Psoas muscle (tissue), 8 donors: ENCODE data around the gene CFAP46. TPM values are rescaled to one million over a fixed set of nuclear protein-coding genes. Genes with fewer than 3 reads are reported as not detected.
A peak's percentile ranks its signal among the peaks of the same experiment; 100 is the strongest.
"Not testable (repeated sequence)": the region's sequence is repeated elsewhere in the genome, so short reads cannot be mapped to it uniquely, and the experiment has no call there.

Experiments
- ATAC-seq, 4 donors: fragments of 200-7000 bp; cut with Tn5 transposase; one replicate each; pipeline ENCODE4 v1.9.1; 2020; ENCODE audit warnings: moderate library complexity in 3 of 4, mild to moderate bottlenecking in 2 of 4
- DNase-seq, 2 donors: peaks; one replicate each; pipeline ENCODE4 v3.0.0-alpha.2; 2020
- H3K27ac ChIP-seq: fragments of 200-600 bp; one replicate; pipeline ENCODE4 v1.8.0; 2022
- H3K27me3 ChIP-seq, 3 donors: fragments of 200-600 bp in 1 of 3; one replicate each; pipeline versions ENCODE4 v1.6.1 to v1.8.0; 2013 to 2022; ENCODE audit warnings: low read length in 2 of 3, mild to moderate bottlenecking in 2 of 3, moderate library complexity in 1 of 3; ENCODE audit not compliant: insufficient read depth in 3 of 3
- H3K36me3 ChIP-seq, 2 donors: fragments of 200-600 bp in 1 of 2; one replicate each; pipeline versions ENCODE4 v1.6.1 to v1.8.0; 2013 to 2022; ENCODE audit warnings: low read depth in 1 of 2, mild to moderate bottlenecking in 1 of 2, moderate library complexity in 1 of 2; ENCODE audit not compliant: insufficient read depth in 1 of 2
- H3K4me1 ChIP-seq: fragments of 200-600 bp; one replicate; pipeline ENCODE4 v1.8.0; 2022
- H3K4me3 ChIP-seq: fragments of 200-600 bp; one replicate; pipeline ENCODE4 v1.8.0; 2022; ENCODE audit warnings: mild to moderate bottlenecking
- H3K9me3 ChIP-seq: fragments of 200-600 bp; one replicate; pipeline ENCODE4 v1.8.0; 2022
- CTCF ChIP-seq: fragments of 200-600 bp; IDR thresholded peaks from one replicate; pipeline ENCODE4 v1.8.0; 2022; ENCODE audit warnings: antibody characterized with exemption
- WGBS, 3 donors: extraction: QIAGEN DNeasy Blood & Tissue Kit; methylation state at CpG; one replicate each; pipeline versions ENCODE4 v1.1.6 to v1.1.7; 2013; 5-methylcytosine and 5-hydroxymethylcytosine counted together
- intact Hi-C, 2 donors: fragments of 100-400 bp; cut with DNase I; formaldehyde crosslinking; loops; one replicate each; pipeline versions ENCODE4 v1.11.0 to v1.14.2; 2022
- polyA plus RNA-seq, 3 donors: library from polyadenylated mRNA; stranded (reverse); fragments of 200-250 nt; gene quantifications; one replicate each; pipeline ENCODE4 v1.2.3, GENCODE V29; 2013
- total RNA-seq, 4 donors: library from RNA; stranded (reverse); fragmentation: NEBNext Ultra II Directional in 2 of 4; extraction: Animal tissue kit (Norgen Biotek cat#: 25700) in 2 of 4; gene quantifications; one replicate each; pipeline versions ENCODE4 v1.2.1 to v1.2.4, GENCODE V29; 2021 to 2023
- donor health status: healthy with polysubstance abuse.
- donor health status: DM: no; HTN: no; CAD: no; lungs with moderate emphysema.
- donor health status: Bipolar disorder and iron deficiency.
- donor health status: healthy.
- donor health status: DM: yes; HTN: yes; CAD: no.
- donor health status: DM: no; HTN: no; CAD: no.
- donor health status: DM: no; HTN: no; CAD: no.
- donor health status: DM: yes; HTN: yes; CAD: no.

Gene CFAP46
- total and polyA plus RNA-seq, 7 donors: 3.9 to 25.4 (median 13.8) TPM

- no peaks in the 10 kb centered on the region for H3K4me1 ChIP-seq
- H3K4me3 ChIP-seq: no peak overlapping the region
- no peaks in the 10 kb centered on the region for H3K36me3 ChIP-seq
- intact Hi-C loops: loop anchor here in 1 of 2 donors (10.0 kb wide), 1 partner anchor 55 kb away; no protein-coding TSS in a partner anchor
- peak in 1 of 2 donors; percentile 47 for DNase-seq
- 76 to 83% (median 78%) methylated on average over 7 of the region's 7 CpGs for WGBS, 3 donors
- no peak for ATAC-seq
- H3K27ac ChIP-seq: no peak overlapping the region
- no peaks in the 10 kb centered on the region for H3K9me3 ChIP-seq
- no peak for TF ChIP-seq CTCF
- peaks cover 0 to 23% (median 4%) of the 10 kb centered on the region in 3 donors for H3K27me3 ChIP-seq
Measured at GRCh38 chr10:132899751-132900065, 42.7 kb downstream of the CFAP46 start.

GRCh38 chr10:132899054-132899750 lies 43.2 kb downstream of the CFAP46 start:
- intact Hi-C loops: no loop called here
- Histone ChIP-seq H3K4me1 (no peaks in the 10 kb centered on the region), H3K27ac (no peak overlapping the region), H3K4me3 (no peak overlapping the region), H3K9me3 (no peaks in the 10 kb centered on the region), H3K27me3 (peaks cover 0 to 28% (median 1%) of the 10 kb centered on the region in 3 donors), H3K36me3 (no peaks in the 10 kb centered on the region)
- DNase-seq: peak in 1 of 2 donors; percentile 46
- no peak for ATAC-seq
- WGBS, 3 donors: 89 to 92% (median 91%) methylated on average over 26 to 30 of the region's 30 CpGs
- no peak for TF ChIP-seq CTCF

- peak in 1 of 2 donors; percentile 46 for DNase-seq
- intact Hi-C loops: no loop called here
- no peak for ATAC-seq
Measured at GRCh38 chr10:132898391-132899053, 43.8 kb downstream of the CFAP46 start.

GRCh38 chr10:132897516-132898381 lies 44.6 kb downstream of the CFAP46 start:
- intact Hi-C loops: no loop called here
- H3K4me3 ChIP-seq: no peak overlapping the region
- H3K27me3 ChIP-seq: peaks cover 0 to 43% (median 9%) of the 10 kb centered on the region in 3 donors
- ATAC-seq (no peak), DNase-seq (peak in 1 of 2 donors; percentile 33)
- no peaks in the 10 kb centered on the region for H3K9me3 ChIP-seq
- H3K4me1 ChIP-seq: no peaks in the 10 kb centered on the region
- no peaks in the 10 kb centered on the region for H3K36me3 ChIP-seq
- WGBS, 3 donors: 75 to 77% (median 77%) methylated on average over 15 to 16 of the region's 16 CpGs
- H3K27ac ChIP-seq: no peak overlapping the region
- no peak for TF ChIP-seq CTCF

More at GRCh38 chr10:132898391-132899053, 43.8 kb downstream of the CFAP46 start:
- Histone ChIP-seq H3K9me3 (no peaks in the 10 kb centered on the region), H3K4me1 (no peaks in the 10 kb centered on the region), H3K27ac (no peak overlapping the region), H3K4me3 (no peak overlapping the region), H3K36me3 (no peaks in the 10 kb centered on the region), H3K27me3 (peaks cover 0 to 35% (median 4%) of the 10 kb centered on the region in 3 donors)
- TF ChIP-seq CTCF: no peak
- 83 to 91% (median 83%) methylated on average over 11 to 12 of the region's 12 CpGs for WGBS, 3 donors

GRCh38 chr10:132893786-132894185 lies 48.6 kb downstream of the CFAP46 start:
- WGBS, 3 donors: 57 to 62% (median 57%) methylated on average over 6 of the region's 6 CpGs
- peak in 1 of 2 donors; percentile 9 for DNase-seq
- H3K4me3 ChIP-seq, ATAC-seq, H3K9me3 ChIP-seq, H3K27ac ChIP-seq, H3K4me1 ChIP-seq, H3K36me3 ChIP-seq, intact Hi-C loops: not testable (repeated sequence)
- peaks cover 0 to 60% (median 19%) of the 10 kb centered on the region in 3 donors for H3K27me3 ChIP-seq
